ENCODE results near the gene FSTL4. TPM values are rescaled to one million over a fixed set of nuclear protein-coding genes. Genes with fewer than 3 reads are reported as not detected.

FSTL4 gene
- polyA plus RNA-seq, 3 donors = 0.76 to 1.8 (median 0.89) TPM

DNA sequence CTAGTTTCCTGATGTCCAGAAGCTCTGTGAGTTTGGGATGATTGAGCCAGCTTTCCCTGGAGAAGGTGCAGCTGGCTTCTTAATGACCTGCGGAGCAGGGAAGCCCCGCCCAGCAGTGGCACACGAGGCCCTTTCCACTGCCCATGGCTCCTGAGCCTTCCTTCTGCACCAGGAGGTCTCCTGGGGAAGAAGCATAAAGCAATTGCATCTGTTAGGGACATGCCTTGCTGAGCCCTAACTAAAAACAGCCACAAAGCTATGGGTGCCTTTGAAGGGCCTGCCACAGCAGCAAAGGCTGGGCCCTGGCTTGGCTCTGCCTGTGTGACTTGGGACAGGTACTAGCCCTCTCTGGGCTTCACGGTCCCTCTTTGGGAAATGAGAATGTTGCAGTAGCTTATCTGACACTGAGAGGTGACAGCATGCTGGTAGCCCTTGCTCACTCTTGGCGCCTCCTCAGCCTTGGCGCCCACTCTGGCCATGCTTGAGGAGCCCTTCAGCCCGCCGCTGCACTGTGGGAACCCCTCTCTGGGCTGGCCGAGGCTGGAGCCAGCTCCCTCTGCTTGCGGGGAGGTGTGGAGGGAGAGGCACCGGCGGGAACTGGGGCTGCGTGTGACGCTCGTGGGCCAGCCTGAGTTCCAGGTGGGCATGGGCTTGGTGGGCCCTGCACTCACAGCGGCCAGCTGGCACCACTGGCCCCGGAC, 218.4 kb downstream of the FSTL4 start:
- no peak for DNase-seq (ENCODE audit: low read depth in 3 of 3, low spot score in 2 of 3)

DNA sequence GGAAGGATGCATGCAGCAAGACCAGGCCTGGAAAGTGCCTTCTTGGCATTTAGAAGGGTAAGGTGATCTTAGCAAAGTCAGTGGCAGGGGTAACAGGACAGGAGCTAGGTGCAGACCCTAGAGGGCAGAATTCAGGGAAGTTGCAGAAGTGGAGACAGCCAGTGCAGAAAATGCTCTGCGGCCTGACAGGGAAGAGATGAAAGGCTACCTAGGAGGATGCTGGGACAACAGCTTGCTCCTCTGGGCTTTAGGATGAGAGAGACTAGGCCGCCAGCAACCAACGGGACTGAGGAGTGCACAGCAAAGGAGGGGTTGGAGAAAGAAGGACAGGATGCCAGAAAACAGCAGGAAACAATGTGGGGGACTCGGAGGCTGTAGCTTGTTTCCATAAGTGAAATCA, 219.9 kb downstream of the FSTL4 start:
- DNase-seq (ENCODE audit: low read depth in 3 of 3, low spot score in 2 of 3) = no peak

GRCh38 chr5:133391354-133392136, 220.8 kb downstream of the FSTL4 start:
- no peak for DNase-seq (ENCODE audit: low read depth in 3 of 3, low spot score in 2 of 3)

DNA sequence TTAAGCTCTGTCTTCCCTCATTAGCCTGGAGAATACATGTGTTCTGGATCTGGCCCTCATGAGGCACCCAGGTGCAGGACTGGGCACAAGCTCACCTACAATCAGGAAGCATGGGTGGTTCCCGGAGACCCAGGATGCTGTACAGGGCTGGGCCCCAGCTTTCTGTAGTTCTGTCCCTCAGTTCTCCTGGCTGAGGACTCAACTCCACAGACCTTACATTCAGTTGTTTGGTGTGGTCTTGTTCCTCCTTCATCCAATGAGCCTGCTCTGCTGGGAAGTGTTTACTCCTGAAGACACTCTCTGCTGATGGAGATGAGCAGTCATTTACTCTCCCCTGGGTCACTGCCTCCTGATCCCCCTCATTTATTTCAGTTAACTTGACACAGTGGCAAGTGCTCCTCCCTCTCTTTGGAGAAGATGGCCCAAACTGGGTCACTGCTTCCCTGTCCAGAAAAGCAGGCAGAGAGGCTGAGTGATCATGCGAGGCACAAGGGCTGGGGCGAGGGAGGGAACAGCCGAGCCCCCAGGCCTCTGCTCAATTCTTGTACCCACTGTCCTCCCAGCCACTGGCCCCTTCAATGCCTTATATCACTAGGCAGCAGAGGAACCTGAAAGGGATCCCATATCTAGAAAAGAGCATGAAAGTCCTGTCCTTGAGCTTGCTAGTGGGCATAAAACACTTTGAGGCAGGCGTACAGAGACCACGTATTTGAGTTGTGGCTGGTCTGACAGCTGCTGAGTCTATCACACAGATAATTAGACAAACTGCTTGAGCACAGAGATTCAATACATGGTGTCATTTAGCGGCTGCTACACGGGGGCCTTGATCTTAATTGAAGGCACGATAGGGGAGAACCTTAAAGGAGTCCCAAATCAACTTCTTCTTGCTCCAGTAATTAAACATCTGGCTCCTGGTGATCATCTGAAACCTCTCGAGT, 221.7 kb downstream of the FSTL4 start:
- DNase-seq (ENCODE audit: low read depth in 3 of 3, low spot score in 2 of 3) = no peak

DNA sequence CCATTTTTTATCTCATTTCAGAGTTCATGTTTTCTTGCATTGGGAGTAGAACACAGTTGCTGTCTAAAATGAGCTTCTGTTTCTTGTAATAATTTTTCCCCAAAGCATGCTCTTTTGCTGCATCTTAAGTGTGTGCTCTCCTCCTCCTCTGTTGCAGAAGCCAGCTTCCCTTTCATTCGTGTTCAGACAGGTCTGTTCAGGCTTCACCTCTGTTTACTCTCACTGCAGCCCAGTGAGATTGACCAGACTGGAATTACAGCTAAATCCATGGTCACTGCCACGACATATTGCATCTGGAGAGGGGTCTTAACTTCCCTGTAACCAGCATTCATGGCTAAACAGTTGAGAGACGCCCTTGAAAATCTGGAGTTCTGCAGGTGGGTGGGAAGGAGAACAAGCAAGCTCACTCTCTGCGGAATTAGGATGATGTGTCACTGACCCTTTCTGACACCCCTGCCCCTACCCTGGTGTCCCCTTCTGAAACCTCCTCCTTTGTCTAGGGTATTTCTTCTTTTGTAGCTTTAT, 223.2 kb downstream of the FSTL4 start:
- no peak for DNase-seq (ENCODE audit: low read depth in 3 of 3, low spot score in 2 of 3)

DNA sequence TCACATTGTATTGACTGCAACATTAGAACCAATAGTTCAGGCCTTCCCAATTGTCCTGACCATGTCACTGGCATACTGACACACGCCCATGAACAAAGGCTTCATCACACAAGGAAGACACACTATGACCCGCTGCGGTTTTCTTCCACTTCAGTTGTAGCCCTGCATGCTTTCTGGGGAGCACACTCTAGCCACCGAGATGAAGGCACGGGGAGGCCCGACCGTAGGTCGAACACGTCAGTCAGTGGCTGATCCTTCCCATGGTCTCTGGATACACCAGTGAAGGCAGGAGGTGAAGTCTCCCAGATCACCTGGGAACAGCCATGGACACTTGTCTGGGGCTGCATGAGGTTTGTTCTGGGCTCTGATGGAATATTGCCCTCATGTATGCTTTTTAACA, 224.7 kb downstream of the FSTL4 start:
- DNase-seq (ENCODE audit: low read depth in 3 of 3, low spot score in 2 of 3) = no peak

DNA sequence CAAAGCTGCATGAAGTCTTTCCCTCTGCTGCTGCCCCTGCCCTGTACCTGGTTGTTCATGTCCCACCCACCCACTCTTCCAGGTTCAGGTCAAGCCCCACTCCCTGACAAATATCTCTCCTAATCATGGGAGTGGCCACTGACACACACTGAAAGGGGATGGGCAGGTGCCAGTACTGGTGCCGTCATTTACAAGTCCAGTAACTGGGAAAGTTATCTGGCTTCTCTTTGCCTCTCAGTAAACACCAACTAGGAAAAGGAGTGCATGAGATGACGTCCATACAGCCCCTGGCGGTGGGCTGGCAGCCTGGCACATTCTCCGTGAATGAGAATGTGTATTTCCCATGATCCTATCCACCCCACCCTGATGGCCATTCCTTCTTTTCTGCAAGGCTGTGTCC, 225.2 kb downstream of the FSTL4 start:
- no peak for DNase-seq (ENCODE audit: low read depth in 3 of 3, low spot score in 2 of 3)

DNA sequence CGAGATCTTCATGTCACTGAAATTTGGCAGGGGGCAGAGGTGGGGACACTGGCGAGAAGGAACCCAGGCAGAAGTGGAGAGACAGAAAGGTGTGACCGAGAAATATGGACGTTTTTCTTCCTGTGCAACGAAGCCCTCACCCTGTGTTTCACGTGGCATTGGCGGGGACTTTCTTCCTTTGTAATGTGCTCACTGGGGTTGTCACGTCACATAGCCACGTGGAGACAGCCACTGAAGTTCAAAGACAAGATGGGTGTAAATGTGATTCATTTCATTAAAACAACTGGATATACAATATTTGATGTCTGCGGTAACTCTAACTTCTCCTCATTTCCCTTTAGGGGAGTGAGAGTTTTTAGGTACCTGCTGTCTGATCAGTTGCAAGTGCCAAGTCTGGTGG, 225.7 kb downstream of the FSTL4 start:
- no peak for DNase-seq (ENCODE audit: low read depth in 3 of 3, low spot score in 2 of 3)

DNA sequence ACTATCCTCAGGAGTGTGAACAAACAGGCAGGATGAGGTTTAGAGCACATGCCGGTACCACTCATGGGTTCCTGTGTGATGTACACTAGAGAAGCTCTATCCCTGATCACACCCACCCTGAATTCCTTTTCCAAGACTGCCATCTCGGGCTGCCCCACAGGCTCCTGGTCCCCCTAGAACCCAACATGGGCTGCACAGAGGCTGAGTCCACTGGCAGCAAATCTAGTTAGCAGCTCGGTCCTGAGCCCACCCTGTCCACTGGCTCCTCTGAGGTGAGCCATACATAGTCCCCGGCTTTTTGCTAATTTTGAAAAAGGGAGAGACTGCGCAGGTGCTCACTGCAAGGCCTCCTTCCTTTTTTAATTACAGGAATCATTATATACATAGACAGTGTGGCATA, 227.0 kb downstream of the FSTL4 start:
- DNase-seq (ENCODE audit: low read depth in 3 of 3, low spot score in 2 of 3) = no peak

- no peak for DNase-seq (ENCODE audit: low read depth in 3 of 3, low spot score in 2 of 3)
Observed at GRCh38 chr5:133384903-133385302, 227.4 kb downstream of the FSTL4 start.

GRCh38 chr5:133384120-133384855, 228.1 kb downstream of the FSTL4 start:
- DNase-seq (ENCODE audit: low read depth in 3 of 3, low spot score in 2 of 3) = no peak

GRCh38 chr5:133383580-133383939, 228.8 kb downstream of the FSTL4 start:
- no peak for DNase-seq (ENCODE audit: low read depth in 3 of 3, low spot score in 2 of 3)

GRCh38 chr5:133382661-133383579, 229.4 kb downstream of the FSTL4 start:
- DNase-seq (ENCODE audit: low read depth in 3 of 3, low spot score in 2 of 3) = no peak

- DNase-seq (ENCODE audit: low read depth in 3 of 3, low spot score in 2 of 3) = no peak
Observed at GRCh38 chr5:133381571-133382365, 230.6 kb downstream of the FSTL4 start.

GRCh38 chr5:133381041-133381440, 231.3 kb downstream of the FSTL4 start:
- DNase-seq (ENCODE audit: low read depth in 3 of 3, low spot score in 2 of 3) = no peak

DNA sequence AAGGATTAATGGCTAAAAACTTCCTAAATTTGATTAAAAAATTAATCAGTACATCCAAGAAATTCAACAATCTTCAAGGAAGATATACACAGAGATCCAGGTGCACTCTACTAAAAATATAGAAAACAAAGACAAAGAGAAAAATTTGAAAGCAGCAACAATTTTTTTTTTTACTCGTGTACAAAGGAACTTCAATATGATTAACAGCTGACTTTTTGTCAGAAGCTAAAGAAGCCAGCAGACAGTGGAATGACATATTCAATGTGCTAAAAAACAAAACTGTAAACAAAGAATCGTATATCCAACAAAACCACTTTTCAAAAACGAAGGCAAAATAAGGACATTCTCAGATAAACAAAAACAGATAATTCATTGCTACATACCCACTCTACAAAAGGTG, 234.6 kb downstream of the FSTL4 start:
- DNase-seq (ENCODE audit: low read depth in 3 of 3, low spot score in 2 of 3) = no peak

GRCh38 chr5:133376986-133377385, 235.4 kb downstream of the FSTL4 start:
- DNase-seq (ENCODE audit: low read depth in 3 of 3, low spot score in 2 of 3) = no peak

- DNase-seq (ENCODE audit: low read depth in 3 of 3, low spot score in 2 of 3) = no peak
Observed at GRCh38 chr5:133373121-133373870, 239.0 kb downstream of the FSTL4 start.

Measured in right renal cortex interstitium (tissue), 3 donors.